Right lobe of liver (tissue), 6 donors: Measurements from ENCODE around the gene SWI5. TPM values are rescaled to one million over a fixed set of nuclear protein-coding genes. Genes with fewer than 3 reads are reported as not detected.

ENCODE experiments used
- ATAC-seq, 4 donors: fragments of 200-7000 bp; cut with Tn5 transposase; one replicate each; pipeline ENCODE4 v1.9.1; 2020; ENCODE audit warnings: mild to moderate bottlenecking in 4 of 4, moderate library complexity in 4 of 4
- DNase-seq, 3 donors: peaks; one replicate each; pipeline ENCODE4 v3.0.0-alpha.2; 2020
- H3K27ac ChIP-seq, 3 donors: fragments of 200-600 bp; one replicate each; pipeline ENCODE4 v1.8.0; 2022
- H3K27me3 ChIP-seq, 2 donors: fragments of 200-600 bp; one replicate each; pipeline ENCODE4 v1.8.0; 2022
- H3K36me3 ChIP-seq, 4 donors: fragments of 200-600 bp; sonication (generic) in 1 of 4; one replicate each; pipeline versions ENCODE4 v1.5.1 to v1.8.0; 2017 to 2022; ENCODE audit warnings: control low read depth in 1 of 4
- H3K4me1 ChIP-seq, 4 donors: fragments of 200-600 bp; sonication (generic) in 1 of 4; one replicate each; pipeline versions ENCODE4 v1.5.1 to v1.8.0; 2017 to 2022; ENCODE audit warnings: control low read depth in 1 of 4
- H3K4me3 ChIP-seq, 3 donors: fragments of 200-600 bp; one replicate each; pipeline ENCODE4 v1.8.0; 2022
- H3K9me3 ChIP-seq, 4 donors: fragments of 200-600 bp; sonication (generic) in 1 of 4; one replicate each; pipeline versions ENCODE4 v1.5.1 to v1.8.0; 2017 to 2022; ENCODE audit warnings: control low read depth in 1 of 4
- CTCF ChIP-seq, 4 donors: fragments of 200-600 bp in 3 of 4; fragments of 450-650 bp in 1 of 4; IDR thresholded peaks; one replicate each; pipeline versions ENCODE4 v1.5.1 to v1.8.0; 2016 to 2022; ENCODE audit warnings: antibody characterized with exemption in 4 of 4, mild to moderate bottlenecking in 2 of 4
- POLR2A ChIP-seq: fragments of 450-650 bp; IDR thresholded peaks from one replicate; pipeline ENCODE4 v1.6.1; 2017; ENCODE audit warnings: antibody characterized with exemption, mild to moderate bottlenecking
- WGBS: methylation state at CpG from one replicate; pipeline ENCODE4 v1.1.6; 2018; ENCODE audit warnings: low coverage, low lambda C conversion rate; ENCODE audit not compliant: insufficient coverage; ENCODE audit errors: missing lambda C conversion rate; 5-methylcytosine and 5-hydroxymethylcytosine counted together
- intact Hi-C, 2 donors: fragments of 100-400 bp; cut with DNase I; formaldehyde crosslinking; loops; one replicate each; pipeline versions ENCODE4 v1.11.2 to v1.14.1; 2022
- total RNA-seq, 6 experiments: library from RNA; depleted of rRNA in 2 of 6; stranded (reverse); fragments of >200 nt in 2 of 6; fragmentation: NEBNext Ultra II Directional in 3 of 6; extraction: Animal tissue kit (Norgen Biotek cat#: 25700) in 3 of 6; gene quantifications; one replicate each; pipeline versions ENCODE4 v1.1.0 to v1.2.4, GENCODE V29; 2016 to 2023
- donor health status: DM: no; HTN: yes; CAD: no.
- donor health status: DM: no; HTN: no; CAD: no.
- donor health status: DM: no; HTN: no; CAD: no.
- donor health status: DM: no; HTN: yes; CAD: no.
- donor health status: DM: no; HTN: yes; CAD: no.

SWI5 gene
- total RNA-seq, 6 experiments from 2014 or later = 10.8 to 17.3 (median 14.3) TPM

GRCh38 chr9:128257907-128258306 lies 18.2 kb upstream of the SWI5 start:
- H3K36me3 ChIP-seq = peaks cover 0 to 61% (median 42%) of the 10 kb centered on the region in 4 donors
- no peak overlapping the region for H3K4me3 ChIP-seq
- TF ChIP-seq POLR2A (no peak), CTCF (IDR thresholded peaks at IDR 0.05) (no peak)
- DNase-seq (no peak), ATAC-seq (no peak)
- intact Hi-C loops = no loop called here
- H3K27me3 ChIP-seq = no peaks in the 10 kb centered on the region
- no peaks in the 10 kb centered on the region for H3K4me1 ChIP-seq
- no peaks in the 10 kb centered on the region for H3K9me3 ChIP-seq
- 80% methylated on average over 1 of the region's 11 CpGs for WGBS
- H3K27ac ChIP-seq = no peak overlapping the region

- DNase-seq = no peak
- Histone ChIP-seq H3K36me3 (peaks cover 0 to 63% (median 43%) of the 10 kb centered on the region in 4 donors), H3K27ac (no peak overlapping the region), H3K4me1 (no peaks in the 10 kb centered on the region), H3K9me3 (no peaks in the 10 kb centered on the region), H3K4me3 (no peak overlapping the region), H3K27me3 (no peaks in the 10 kb centered on the region)
- no peak for ATAC-seq
- WGBS = 92% methylated on average over 2 of the region's 6 CpGs
- intact Hi-C loops = no loop called here
- TF ChIP-seq POLR2A (no peak), CTCF (IDR thresholded peaks at IDR 0.05) (no peak)
Measured at GRCh38 chr9:128258326-128258725, 17.8 kb upstream of the SWI5 start.

GRCh38 chr9:128259156-128259555 lies 16.9 kb upstream of the SWI5 start:
- peaks cover 0 to 63% (median 43%) of the 10 kb centered on the region in 4 donors for H3K36me3 ChIP-seq
- no peak overlapping the region for H3K4me3 ChIP-seq
- intact Hi-C loops = no loop called here
- DNase-seq = no peak
- TF ChIP-seq POLR2A (no peak), CTCF (IDR thresholded peaks at IDR 0.05) (peak in 1 of 4 donors; percentile 14)
- H3K9me3 ChIP-seq = no peaks in the 10 kb centered on the region
- no peak overlapping the region for H3K27ac ChIP-seq
- WGBS = 74% methylated on average over 3 of the region's 9 CpGs
- no peak for ATAC-seq
- H3K27me3 ChIP-seq = no peaks in the 10 kb centered on the region
- H3K4me1 ChIP-seq = no peaks in the 10 kb centered on the region

GRCh38 chr9:128260340-128260739 lies 15.7 kb upstream of the SWI5 start:
- peaks cover 0 to 63% (median 44%) of the 10 kb centered on the region in 4 donors for H3K36me3 ChIP-seq
- no peaks in the 10 kb centered on the region for H3K9me3 ChIP-seq
- DNase-seq (no peak), ATAC-seq (no peak)
- TF ChIP-seq POLR2A (no peak), CTCF (IDR thresholded peaks at IDR 0.05) (no peak)
- intact Hi-C loops = no loop called here
- no peaks in the 10 kb centered on the region for H3K4me1 ChIP-seq
- H3K27me3 ChIP-seq = no peaks in the 10 kb centered on the region
- H3K27ac ChIP-seq = no peak overlapping the region
- 100% methylated on average over 1 of the region's 17 CpGs for WGBS
- no peak overlapping the region for H3K4me3 ChIP-seq

GRCh38 chr9:128262687-128263086 lies 13.4 kb upstream of the SWI5 start:
- no peak overlapping the region for H3K27ac ChIP-seq
- H3K4me3 ChIP-seq = no peak overlapping the region
- ATAC-seq (no peak), DNase-seq (no peak)
- H3K9me3 ChIP-seq = no peaks in the 10 kb centered on the region
- no peaks in the 10 kb centered on the region for H3K27me3 ChIP-seq
- no peaks in the 10 kb centered on the region for H3K4me1 ChIP-seq
- WGBS = 88% methylated on average over 3 of the region's 4 CpGs
- peaks cover 0 to 56% (median 37%) of the 10 kb centered on the region in 4 donors for H3K36me3 ChIP-seq
- TF ChIP-seq POLR2A (no peak), CTCF (IDR thresholded peaks at IDR 0.05) (no peak)
- intact Hi-C loops = no loop called here
